GM18517 (cell line): ENCODE results near the gene ST6GALNAC2.
"Not testable (repeated sequence)": the region's sequence is repeated elsewhere in the genome, so short reads cannot be mapped to it uniquely, and the experiment has no call there.

Source experiments
- ATAC-seq: cut with Tn5 transposase; IDR thresholded peaks from one replicate; pipeline ENCODE4 v1.9.1; 2021; ENCODE audit warnings: mild to moderate bottlenecking, moderate library complexity; ENCODE audit not compliant: unreplicated experiment

ST6GALNAC2 gene

DNA sequence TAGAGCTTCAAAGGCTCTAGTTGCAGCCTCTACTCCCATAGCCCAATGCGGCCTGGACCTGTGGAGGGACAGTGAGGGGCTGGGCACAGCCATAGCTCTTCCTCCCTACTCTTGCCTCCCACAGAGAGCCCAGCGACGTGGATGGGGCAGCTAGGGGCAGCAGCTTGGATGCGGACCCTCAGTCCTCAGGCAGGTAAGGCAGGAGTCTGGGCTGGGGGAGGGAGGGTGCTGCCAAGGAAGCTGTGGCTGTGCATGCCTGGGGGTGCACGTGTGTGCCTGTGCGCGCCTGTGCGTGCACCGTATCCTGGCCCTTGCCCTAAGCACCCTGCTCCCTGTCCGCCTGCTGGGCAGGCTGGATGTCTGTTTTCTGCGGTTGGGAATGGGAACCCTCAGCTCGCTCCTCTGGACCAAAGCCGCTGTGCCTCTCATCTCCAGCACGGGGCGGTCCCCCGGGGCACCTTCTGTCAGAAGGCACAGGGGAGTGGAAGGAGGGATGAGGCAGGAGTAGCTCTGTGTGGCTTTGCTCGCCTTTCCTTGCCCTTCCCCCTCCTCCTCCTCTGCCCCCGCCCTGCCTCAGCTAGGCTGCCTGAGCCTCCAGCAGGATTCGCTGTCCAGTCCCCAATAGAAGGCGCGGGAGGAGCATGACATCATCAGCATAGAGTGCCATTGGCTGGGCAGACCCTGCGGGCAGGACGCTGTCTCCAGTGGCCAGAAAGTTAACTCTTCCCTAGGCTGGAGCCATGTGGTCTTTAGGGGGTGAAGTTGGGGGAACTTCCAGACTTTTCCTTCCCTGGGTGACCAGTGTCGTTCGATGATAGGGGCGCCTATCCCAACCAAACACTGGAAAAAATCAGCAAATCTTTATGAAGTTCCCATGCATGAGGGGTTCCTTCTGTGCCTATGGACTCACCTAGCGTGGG, 45.0 kb downstream of the ST6GALNAC2 start:
- ATAC-seq = no peak

DNA sequence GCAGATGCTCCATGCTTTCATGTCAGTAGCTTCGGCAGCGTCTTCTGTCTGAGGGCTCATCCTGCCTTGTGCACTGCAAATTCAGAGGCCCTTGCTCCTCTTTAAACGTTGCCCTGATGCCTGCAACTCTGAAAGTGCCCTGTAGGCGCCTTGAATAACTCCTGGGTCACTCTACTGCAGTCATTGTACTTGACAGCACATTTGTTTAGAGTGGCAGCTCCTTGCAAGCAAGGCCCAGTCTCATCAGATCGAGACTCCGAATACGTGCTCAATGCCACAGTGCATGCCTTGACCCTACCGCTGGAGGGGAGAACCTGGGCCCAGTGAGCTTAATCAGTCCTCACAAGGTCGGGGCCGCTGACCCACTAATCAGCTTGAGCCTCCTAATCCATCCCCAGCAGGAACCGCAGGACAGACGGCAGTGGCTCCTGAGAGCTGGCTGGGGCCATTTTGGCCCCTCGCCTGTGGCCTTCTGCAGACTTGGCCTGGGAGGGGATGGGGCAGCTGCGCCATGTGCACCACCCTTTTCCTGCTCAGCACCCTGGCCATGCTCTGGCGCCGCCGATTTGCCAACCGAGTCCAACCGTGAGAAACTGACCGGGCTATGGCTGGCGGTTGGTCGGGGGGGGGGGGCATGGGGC, 45.9 kb downstream of the ST6GALNAC2 start, which contains the start of gene PRCD:
PRCD (plus strand) TSS at position 414 of the 641 bp plus-strand sequence; CDS start at position 512, 98 bp downstream.
- ATAC-seq = no peak

DNA sequence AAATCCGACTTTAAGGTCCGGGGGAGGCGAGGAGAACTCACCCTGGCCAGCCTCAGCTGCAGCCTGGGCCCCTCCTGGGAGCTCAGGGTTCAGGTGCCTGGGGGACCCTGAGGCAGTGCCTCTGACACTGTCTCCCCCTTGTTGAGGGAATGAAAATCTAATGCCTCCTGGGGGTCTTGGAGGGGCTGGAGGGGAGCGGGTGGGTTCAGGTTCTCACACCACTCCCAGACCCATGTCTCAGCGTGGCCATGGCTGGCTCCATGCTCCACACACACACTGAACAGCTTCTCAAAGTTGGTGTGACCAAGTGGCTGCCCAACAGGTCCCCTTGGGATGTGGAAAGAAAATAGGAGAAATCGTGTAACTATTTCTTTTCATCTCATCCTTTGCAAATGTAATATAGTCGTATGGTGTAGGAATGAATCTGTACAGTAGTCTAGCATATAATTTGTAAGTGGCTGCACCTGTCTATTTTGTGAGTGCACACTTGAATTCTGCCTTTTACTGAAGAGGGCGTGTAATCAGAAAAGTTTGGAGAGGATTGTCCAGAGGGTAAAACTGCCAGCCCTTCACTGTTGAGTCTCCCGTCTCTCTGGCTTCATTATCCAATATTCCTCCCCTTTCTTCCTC, 46.6 kb downstream of the ST6GALNAC2 start:
- no peak for ATAC-seq

DNA sequence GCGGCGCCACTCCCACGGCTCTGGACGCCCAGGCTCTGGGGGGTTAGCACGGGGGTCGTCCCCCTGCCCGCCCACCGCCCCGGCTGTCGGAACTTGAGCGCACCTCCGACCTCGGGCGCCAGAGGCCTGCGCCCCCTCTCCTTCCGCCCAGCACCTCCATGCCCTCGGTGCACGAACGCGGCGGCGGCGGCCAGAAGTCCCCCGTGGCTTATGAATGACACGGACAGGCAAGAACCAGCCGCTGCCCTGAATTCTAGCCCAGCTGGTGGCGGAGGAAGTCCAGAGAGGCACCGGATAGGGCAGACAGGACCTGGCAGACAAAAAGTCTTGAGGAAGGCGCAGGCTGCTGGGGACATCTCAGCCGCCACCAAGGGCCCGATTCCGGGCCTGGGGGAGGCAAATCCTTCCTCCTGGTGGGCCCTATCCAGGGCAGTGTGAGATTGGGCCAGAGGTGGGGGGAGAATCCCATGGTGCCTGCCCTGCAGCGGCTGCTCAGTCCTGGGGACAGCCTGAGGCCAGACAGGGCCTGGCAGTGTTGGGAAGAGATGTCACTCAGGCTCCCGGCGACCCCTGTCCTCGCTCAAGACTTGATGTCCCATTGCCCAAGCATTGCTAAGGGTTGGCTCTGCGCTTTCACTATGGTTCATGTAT, 47.3 kb downstream of the ST6GALNAC2 start:
- ATAC-seq = no peak

DNA sequence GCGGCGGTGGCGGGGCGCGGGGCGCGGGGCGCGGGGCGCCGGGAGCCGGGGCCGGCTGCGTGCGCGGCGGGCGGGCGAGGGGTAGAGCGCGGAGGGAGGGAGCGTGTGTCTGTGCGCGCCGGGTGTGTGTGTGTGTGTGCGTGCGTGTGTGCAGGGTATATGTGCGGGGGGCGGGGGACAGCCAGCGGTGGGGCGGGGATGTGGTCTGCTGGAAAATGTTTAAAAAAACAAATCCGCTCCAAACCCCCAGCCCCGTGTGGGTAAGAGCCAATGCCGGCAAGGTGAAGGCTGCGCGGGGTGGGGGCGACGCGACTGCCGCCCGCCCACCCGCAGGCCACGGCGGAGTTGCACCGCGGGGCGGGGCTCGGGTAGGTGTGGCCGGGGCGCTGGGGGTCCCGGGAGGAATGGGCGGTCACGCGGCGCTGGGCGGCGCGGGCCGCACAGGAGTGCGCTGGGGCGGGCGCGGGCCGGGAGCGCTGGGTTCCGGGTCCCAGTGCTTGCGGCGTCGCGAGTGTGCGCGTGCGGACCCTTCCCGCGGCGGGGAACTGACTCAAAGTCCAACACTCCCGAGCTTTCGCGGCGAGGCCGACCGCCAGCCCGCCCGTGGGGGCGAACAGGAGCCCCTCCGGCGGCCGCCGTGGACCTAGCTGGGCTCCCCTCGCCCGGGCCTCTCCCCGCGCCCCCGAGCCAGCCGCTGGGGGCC, 47.9 kb downstream of the ST6GALNAC2 start, which contains the start of gene CYGB:
CYGB (minus strand) TSS at position 132 of the 703 bp plus-strand sequence. CDS start 167 bp downstream, outside the sequence.
- no peak for ATAC-seq

DNA sequence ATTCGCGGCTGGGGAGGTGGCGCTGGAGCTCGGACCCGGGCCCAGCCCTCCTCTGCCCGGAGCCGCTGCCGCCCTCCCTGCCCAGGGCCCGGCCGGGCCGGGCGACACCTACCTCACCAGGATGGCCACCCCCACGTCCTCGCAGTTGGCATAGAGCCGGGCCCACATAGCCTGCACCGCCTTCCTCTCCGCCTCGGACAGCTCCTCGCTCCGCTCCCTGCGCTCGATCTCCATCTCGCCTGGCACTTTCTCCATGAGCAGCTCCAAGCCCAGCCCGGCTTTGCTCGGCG, 48.4 kb downstream of the ST6GALNAC2 start:
- ATAC-seq = no peak

DNA sequence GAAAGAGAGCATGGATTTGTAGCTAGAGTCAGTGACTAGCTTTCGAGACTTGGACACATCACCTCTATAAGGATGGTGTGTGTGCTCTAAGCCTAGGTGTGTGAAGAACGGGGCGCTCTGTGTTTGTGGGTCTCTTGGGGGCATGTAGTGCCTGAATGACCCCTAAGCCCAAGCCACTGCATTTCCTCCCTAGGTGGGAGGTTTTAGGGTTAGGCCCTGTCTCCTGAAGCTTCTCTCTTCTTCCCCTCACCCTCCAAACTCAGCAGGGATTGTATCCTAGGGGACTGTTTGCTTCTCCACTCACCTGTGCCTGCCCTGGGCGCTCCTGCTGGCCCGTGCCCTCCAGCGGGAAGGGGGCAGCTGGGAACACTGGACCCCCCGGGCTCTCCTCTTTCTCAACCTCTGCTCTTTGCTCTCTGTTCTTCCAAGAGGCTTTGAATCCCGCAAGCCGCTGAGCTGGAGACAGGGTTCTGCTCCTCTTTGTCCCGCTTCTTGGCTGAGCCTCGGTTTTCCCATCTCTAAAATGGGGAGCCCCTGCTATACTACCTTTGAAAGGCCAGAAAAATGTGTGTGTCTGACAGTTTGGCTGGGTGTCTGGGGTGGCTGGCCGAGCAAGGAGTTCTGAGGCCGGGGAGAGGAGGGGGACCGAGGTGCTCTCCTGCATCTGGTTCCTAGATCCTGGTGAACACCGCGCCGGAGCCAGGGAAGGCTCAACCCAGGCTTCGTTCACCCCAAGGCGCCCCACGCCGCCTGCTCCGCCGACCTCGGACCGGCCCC, 49.0 kb downstream of the ST6GALNAC2 start:
- no peak for ATAC-seq

DNA sequence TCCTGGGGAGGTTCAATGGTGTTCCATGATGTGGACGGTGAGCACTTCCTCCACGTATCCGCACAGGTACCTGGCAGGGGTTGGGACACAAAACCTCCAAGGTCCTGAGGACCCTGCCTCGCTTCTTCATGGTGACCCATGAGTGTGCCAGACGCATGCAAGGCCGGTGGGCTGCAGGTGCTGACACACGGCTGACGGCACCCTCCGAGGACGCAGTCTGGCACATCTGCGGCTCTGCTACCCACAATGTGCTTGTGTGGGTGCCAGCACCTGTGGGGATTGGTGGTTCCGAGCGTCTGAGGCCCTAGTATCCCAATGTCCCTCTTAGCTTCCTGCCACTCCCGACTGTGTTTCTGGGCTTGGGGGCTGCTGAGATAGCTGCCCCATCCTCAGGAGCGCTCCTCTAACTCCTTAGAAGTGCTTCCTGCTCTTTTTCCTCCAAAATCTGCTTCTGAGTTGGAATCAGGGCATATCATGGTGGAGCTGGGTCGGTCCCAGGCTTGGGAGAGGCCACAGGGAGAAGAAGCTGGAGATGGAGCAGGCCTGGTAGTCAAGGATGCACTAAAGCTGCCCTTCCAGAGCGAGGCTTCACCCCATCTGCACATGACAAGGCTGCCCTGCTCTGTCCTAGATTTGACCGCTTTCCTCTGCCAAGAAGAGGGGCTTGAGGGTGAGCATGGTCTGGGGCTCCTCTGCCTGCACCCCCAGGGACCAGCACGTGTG, 49.7 kb downstream of the ST6GALNAC2 start:
- no peak for ATAC-seq

DNA sequence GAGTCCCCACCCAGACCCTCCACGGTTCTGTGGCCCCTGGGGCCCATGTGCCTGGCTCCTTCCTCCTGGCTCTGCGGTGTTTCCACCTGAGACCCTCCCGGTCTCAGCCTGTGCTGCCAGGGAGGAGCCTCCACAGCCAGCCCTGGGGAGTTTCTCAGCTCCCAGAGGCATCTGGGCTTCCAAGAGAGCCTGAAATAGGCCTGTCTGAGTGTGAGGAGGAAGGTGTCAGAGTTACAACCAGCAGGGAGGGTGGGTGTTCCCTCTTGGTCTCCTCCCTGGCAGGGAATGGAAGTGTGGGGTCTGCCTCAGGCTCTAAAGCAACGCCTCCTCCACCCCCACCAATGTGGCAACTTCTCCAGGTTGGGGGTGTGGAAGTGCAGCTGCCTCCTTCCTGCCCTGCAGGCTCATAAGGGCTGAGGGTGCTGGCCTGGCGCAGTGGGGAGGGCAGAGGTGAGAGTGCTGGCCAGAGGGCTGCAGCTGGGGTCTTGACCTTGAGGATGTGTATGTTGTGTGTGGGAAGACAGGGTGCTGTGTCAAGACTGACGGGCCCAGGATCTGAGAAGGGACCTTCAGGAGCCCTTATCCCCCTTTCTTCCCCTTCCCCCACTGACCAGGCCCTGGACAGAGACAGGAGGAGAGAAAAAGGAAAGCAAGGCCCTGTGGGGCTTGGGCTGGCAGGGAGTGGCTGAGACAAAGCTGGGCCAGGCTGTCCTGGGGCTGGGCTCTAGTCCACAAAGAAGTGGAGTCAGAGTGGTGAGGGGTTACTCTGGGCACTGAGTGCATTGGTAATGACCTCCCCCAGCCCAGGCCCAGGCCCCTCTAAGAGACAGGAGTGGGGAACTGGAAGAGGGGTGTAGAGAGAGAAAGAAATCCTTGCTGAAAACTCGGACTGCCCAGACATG, 50.6 kb downstream of the ST6GALNAC2 start:
- ATAC-seq = no peak

DNA sequence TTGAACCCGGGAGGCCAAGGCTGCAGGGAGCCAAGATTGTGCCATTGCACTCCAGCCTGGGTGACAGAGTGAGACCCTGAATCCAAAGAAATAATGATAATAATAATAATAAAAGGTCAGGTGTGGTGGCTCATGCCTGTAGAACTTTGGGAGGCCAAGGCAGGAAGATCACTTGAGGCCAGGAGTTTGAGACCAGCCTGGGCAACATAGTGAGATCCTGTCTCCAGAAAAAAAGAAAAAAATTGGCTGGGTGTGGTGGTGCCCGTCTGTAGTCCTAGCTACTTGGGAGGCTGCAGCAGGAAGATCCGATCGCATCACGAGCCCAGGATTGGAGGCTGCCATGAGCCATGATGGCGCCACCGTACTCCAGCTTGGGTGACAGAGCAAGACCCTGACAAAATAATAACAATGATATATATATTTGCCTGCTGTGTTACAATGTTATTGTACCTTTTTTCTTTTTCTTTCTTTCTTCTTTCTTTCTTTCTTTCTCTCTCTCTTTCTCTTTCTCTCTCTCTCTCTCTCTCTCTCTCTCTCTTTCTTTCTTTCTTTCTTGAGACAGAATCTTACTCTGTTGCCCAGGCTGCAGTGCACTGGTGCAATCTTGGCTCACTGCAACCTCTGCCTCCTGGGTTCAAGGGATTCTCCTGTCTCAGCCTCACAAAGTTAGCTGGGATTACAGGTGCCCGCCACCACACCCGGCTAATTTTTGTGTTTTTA, 51.9 kb downstream of the ST6GALNAC2 start:
- ATAC-seq = not testable (repeated sequence)

DNA sequence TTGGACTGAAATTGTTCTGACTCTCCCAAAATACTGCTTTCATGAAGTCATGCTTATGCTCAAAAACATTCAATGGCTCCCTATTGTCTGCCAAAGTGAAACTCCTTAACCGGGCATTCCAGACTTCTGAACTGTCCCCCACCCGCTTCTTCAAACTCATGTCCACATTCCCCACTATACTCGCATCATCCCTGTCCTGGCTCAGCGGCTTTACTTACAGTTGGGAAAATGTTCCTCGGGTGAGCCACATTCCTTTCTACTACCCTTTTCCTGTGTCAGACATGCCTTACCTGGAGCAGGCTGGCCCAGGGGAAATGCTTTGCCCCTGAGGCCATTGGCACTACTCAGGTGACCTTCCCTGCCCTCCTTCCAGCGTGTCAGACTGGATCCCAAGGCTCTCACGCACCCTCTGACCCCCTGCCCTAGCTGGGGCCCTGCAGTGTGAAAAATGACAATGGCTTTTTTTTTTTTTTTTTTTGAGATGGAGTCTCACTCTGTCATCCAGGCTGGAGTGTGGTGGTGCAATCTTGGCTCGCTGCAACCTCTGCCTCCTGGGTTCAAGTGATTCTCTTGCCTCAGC, 53.5 kb downstream of the ST6GALNAC2 start:
- ATAC-seq = no peak

DNA sequence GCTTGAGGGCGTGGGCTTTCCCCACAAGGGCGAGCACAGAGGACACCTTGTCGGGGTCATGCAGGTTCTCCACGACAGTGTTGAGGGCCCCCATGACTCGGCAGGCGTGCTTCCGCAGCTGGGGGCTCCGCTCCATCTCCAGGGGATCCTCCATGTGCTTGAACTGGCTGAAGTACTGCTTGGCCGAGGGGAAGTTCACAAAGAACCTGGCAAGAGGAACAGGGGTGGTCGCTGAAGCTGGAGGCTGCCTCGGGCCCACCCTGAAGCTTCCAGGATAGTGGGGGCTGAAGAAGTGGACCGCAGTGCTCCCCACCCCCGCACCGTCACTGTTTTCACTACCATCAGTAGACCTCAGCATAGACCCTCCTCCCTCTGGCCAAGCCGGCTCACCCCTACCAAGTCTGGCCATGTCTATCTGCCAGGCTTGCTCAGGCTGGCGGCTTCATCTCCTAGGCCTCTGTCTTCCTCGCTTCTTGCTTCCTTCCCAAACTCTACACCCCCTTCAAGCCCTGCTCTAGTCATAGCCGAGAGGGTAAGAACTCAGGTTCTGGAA, 54.1 kb downstream of the ST6GALNAC2 start:
- ATAC-seq = no peak

DNA sequence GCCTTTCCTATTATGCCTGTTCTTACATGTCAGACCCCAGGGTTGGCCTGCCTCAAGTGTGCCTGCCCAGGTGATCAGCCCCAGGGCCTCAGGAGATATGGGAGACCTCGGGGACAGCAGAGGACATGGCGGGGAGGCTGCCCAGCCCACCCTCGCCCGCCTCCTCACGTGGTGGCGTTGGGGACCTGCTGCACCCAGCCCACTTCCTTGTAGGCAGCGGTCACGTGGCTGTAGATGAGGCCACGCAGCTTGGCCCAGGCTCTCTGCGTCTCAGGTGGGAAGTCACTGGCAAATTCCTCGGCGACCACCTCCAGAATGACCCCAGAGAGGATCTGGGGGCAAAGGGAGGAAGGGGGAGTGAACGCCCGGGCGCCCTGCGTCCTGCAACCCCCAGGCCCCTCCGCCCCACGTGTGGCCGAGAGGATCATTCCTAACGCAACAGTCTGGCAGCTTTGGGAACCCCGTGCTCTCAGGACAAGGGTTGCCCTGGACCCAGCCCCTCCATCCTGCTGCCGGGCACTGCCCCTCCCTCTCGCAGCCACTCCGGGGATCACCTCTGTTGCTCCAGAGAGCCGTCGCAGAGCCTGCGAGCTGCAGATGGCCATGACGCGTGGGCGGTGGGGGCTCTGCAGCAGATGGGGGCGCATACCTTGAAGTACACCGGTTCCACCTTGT, 54.7 kb downstream of the ST6GALNAC2 start:
- ATAC-seq = no peak

DNA sequence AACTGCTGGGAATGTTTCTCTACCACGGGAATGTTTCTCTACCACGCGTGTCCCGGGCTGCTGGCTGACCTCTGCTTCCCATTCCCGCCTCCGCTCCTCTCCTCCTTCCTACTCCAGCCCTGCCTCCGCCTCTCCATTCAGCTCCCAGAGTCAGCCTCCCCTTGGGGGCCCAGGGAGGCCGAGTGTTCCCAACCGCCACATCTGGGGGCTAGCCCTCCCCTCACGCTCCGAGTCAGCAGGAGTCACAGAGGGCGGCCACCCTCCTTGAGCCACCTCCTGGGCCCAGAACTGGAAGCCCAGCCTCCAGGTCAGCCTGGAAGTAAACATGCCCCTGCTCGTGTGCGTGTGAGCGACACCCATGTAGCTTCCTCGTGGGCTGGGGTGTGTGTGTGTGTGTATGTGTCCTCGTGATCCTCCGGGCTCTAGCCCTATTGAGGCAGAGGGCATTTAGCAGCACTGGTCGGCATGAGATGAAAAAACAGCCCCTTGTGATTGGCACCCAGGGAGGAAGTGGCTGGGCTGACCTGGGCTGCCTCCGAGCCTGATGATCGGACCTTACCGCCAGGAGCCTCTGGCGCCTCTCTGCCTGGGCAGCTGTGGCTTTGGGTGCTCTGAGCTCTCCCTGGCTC, 55.5 kb downstream of the ST6GALNAC2 start:
- ATAC-seq = no peak

DNA sequence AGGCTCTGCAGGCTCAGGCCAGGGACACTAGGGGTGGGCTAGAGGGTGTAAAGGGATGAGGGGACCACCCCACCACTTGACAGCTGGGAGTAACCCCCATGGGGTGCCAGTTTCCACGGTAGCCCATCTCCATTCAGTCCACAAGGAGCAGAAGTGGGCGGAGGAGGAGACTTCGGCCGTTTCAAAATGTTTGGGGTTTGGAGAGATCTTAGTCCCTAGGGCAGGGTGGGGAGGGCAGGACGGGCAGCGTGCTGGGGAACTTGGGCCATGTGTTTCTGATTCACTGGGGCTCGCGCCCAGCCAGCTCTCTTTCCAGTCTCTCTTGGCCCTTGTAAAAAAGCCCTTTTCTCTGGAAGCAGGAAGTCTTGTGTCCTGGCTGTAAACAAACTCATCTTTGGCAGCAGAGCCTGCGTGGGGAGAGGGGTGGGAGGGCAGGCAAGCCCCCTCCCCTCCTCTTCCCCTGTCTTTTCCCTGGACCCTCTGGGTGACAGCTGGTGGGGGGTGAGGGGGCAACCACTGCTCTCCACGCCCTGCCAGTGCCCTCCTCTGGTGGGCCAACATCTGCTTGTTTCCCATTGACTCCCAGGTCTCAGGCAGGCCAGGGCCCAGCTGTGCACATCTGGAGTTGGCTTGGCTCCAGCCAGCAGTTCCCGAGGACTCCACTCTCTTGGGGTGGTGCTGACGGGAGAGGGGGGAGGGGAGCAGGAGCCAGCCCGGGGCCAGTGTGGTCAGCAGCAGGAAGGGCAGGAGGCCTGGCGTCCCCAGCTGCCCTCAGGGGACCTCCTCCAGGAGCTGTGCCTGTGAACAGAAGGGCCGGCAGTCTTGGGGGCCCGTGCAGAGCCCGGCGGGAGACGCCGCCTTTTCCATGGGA, 56.2 kb downstream of the ST6GALNAC2 start:
- no peak for ATAC-seq
